ENCODE results near the gene ZNF888. TPM values are rescaled to one million over a fixed set of nuclear protein-coding genes. Genes with fewer than 3 reads are reported as not detected.

Gene ZNF888
- polyA plus RNA-seq, 1 donor from 2014 or later, result 0.26 TPM

DNA sequence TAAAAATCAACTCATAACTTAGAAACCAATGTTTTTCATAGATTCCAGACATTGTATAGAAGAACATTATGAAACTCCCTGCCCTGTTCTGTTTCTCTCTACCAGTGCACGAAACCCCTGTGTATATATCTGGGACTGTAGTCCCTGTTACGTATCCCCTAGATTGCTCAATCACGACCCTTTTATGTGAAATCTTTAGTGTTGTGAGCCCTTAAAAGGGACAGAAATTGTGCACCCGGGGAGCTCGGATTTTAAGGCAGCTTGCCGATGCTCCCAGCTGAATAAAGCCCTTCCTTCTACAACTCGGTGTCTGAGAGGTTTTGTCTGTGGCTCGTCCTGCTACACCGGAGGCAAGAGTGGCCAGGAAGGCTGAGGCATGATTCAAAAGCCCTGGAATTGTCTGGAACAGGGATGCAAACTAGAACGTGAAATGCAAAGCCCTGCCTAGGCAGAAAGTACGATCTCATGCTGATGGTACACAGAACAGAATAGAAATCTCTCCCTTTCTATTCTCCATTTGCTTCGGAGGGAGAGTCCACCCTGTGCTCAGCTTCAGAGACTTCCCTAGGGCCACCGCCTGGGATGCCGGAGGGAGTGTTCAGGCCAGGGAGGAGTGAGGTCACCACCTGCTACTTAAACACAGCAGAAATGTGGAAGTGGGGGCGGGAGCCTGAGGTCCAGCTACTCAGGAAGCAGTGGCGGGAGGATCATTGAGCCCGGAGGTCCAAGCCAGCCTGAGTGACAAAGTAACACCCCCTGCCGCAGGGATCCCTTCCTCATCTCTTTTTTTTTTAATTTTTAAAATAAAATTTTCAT is 758 bp upstream of the ZNF888 start:
- Histone ChIP-seq H4K20me1 (ENCODE audit: insufficient read depth) (no peaks in the 10 kb centered on the region), H3K4me2 (ENCODE audit: low read length) (no peak overlapping the region), H2AFZ (ENCODE audit: low read depth, low read length) (no peak overlapping the region), H3K27ac (ENCODE audit: low read length) (no peak overlapping the region), H3F3A (ENCODE audit: insufficient read depth, low read length, poor library complexity, severe bottlenecking) (no peaks in the 10 kb centered on the region), H3K27me3 (ENCODE audit: insufficient read depth, low read depth, low read length) (peaks cover 7% of the 10 kb centered on the region), H3K79me2 (replicated peaks; ENCODE audit: insufficient read depth, low read length) (no peaks in the 10 kb centered on the region), H3K36me3 (ENCODE audit: insufficient read depth, low read length) (no peaks in the 10 kb centered on the region), H3K9me2 (ENCODE audit: insufficient read depth, low read length) (no peaks in the 10 kb centered on the region), H3K9ac (ENCODE audit: low read length) (no peak overlapping the region), H3K4me3 (ENCODE audit: low read length) (peak overlapping the region; percentile 73), H3K9me3 (ENCODE audit: low read length) (no peaks in the 10 kb centered on the region)
- TF ChIP-seq MXI1 (conservative IDR thresholded peaks at IDR 0.05; ENCODE audit: poor library complexity, severe bottlenecking), result no peak
- TF ChIP-seq EP300 (conservative IDR thresholded peaks at IDR 0.05; ENCODE audit: poor library complexity, severe bottlenecking), result no peak
- no peak for TF ChIP-seq TAF1 (IDR thresholded peaks at IDR 0.05; ENCODE audit: low read depth)
- no peak for TF ChIP-seq REST (IDR thresholded peaks at IDR 0.05; ENCODE audit: borderline replicate concordance)
- TF ChIP-seq, protein P1, sequence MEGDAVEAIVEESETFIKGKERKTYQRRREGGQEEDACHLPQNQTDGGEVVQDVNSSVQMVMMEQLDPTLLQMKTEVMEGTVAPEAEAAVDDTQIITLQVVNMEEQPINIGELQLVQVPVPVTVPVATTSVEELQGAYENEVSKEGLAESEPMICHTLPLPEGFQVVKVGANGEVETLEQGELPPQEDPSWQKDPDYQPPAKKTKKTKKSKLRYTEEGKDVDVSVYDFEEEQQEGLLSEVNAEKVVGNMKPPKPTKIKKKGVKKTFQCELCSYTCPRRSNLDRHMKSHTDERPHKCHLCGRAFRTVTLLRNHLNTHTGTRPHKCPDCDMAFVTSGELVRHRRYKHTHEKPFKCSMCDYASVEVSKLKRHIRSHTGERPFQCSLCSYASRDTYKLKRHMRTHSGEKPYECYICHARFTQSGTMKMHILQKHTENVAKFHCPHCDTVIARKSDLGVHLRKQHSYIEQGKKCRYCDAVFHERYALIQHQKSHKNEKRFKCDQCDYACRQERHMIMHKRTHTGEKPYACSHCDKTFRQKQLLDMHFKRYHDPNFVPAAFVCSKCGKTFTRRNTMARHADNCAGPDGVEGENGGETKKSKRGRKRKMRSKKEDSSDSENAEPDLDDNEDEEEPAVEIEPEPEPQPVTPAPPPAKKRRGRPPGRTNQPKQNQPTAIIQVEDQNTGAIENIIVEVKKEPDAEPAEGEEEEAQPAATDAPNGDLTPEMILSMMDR (IDR thresholded peaks at IDR 0.05; ENCODE audit: poor library complexity, severe bottlenecking), result no peak
- TF ChIP-seq SMC3 (conservative IDR thresholded peaks at IDR 0.05; ENCODE audit: poor library complexity), result no peak
- TF ChIP-seq POLR2AphosphoS5 (IDR thresholded peaks at IDR 0.05), result no peak

GRCh38 chr19:52917531-52917930 is 5.7 kb downstream of the ZNF888 start:
- TF ChIP-seq RAD21 (conservative IDR thresholded peaks at IDR 0.05) (no peak), REST (IDR thresholded peaks at IDR 0.05; ENCODE audit: borderline replicate concordance) (no peak), MXI1 (conservative IDR thresholded peaks at IDR 0.05; ENCODE audit: poor library complexity, severe bottlenecking) (no peak), EZH2 (IDR thresholded peaks at IDR 0.05; ENCODE audit: borderline replicate concordance, insufficient read depth, low read length, poor library complexity, severe bottlenecking) (no peak), POLR2AphosphoS5 (IDR thresholded peaks at IDR 0.05) (no peak)
- TF ChIP-seq, protein P1 (IDR thresholded peaks at IDR 0.05; ENCODE audit: poor library complexity, severe bottlenecking), result no peak
- Histone ChIP-seq H3K27ac (ENCODE audit: low read length) (no peak overlapping the region), H3F3A (ENCODE audit: insufficient read depth, low read length, poor library complexity, severe bottlenecking) (no peaks in the 10 kb centered on the region), H2AFZ (ENCODE audit: low read depth, low read length) (no peak overlapping the region), H3K4me2 (ENCODE audit: low read length) (no peak overlapping the region), H3K9me3 (ENCODE audit: low read length) (no peaks in the 10 kb centered on the region), H3K79me2 (replicated peaks; ENCODE audit: insufficient read depth, low read length) (no peaks in the 10 kb centered on the region), H3K36me3 (ENCODE audit: insufficient read depth, low read length) (no peaks in the 10 kb centered on the region), H3K4me3 (ENCODE audit: low read length) (no peak overlapping the region), H3K27me3 (ENCODE audit: insufficient read depth, low read depth, low read length) (peaks cover 1% of the 10 kb centered on the region), H3K9ac (ENCODE audit: low read length) (no peak overlapping the region), H3K9me2 (ENCODE audit: insufficient read depth, low read length) (no peaks in the 10 kb centered on the region), H4K20me1 (ENCODE audit: insufficient read depth) (no peaks in the 10 kb centered on the region)

Measured in neural cell (in vitro differentiated cells).